HEK293 (cell line): ENCODE measurements around the gene CTSO.

Experiments
- HOXC10 ChIP-seq: sonication (generic); formaldehyde crosslinking; IDR thresholded peaks from 2 replicates; pipeline ENCODE4 v1.8.1; 2023; ENCODE audit warnings: mild to moderate bottlenecking, missing genetic modification reagents
- SETDB1 ChIP-seq: IDR thresholded peaks from one replicate; pipeline ENCODE4 v1.6.1; 2017; ENCODE audit warnings: mild to moderate bottlenecking, low read length, moderate library complexity, mixed read lengths; ENCODE audit not compliant: insufficient read length
- WT1 ChIP-seq: fragments of 450-650 bp; formaldehyde crosslinking; IDR thresholded peaks from 2 replicates; pipeline ENCODE4 v1.5.1; 2016; ENCODE audit warnings: missing biosample characterization, missing genetic modification characterization
- YY1 ChIP-seq: fragments of 450-650 bp; formaldehyde crosslinking; IDR thresholded peaks from 2 replicates; pipeline ENCODE4 v1.5.1; 2018; ENCODE audit warnings: missing biosample characterization, missing genetic modification characterization
- ZBTB21 ChIP-seq: fragments of 450-650 bp; formaldehyde crosslinking; IDR thresholded peaks from 2 replicates; pipeline ENCODE4 v1.5.1; 2017; ENCODE audit warnings: missing biosample characterization, missing genetic modification characterization
- ZNF114 ChIP-seq: fragments of 450-650 bp; formaldehyde crosslinking; IDR thresholded peaks from 2 replicates; pipeline ENCODE4 v1.5.0; 2017; ENCODE audit warnings: missing biosample characterization, missing genetic modification characterization
- ZNF274 ChIP-seq, 2 experiments: fragments of 200-500 bp in 1 of 2; fragments of 450-650 bp in 1 of 2; sonication (Bioruptor generic) in 1 of 2; formaldehyde crosslinking in 1 of 2; IDR thresholded peaks; 2 replicates each; pipeline versions ENCODE4 v1.5.1 to v1.6.1; 2014 to 2016; ENCODE audit warnings: borderline replicate concordance in 1 of 2, inconsistent platforms in 1 of 2, low read length in 1 of 2, missing biosample characterization in 1 of 2, missing genetic modification characterization in 1 of 2
- ZNF404 ChIP-seq: fragments of 450-650 bp; formaldehyde crosslinking; IDR thresholded peaks from 2 replicates; pipeline ENCODE4 v1.5.1; 2017; ENCODE audit warnings: missing biosample characterization, missing genetic modification characterization
- ZNF558 ChIP-seq: fragments of 450-650 bp; formaldehyde crosslinking; IDR thresholded peaks from 2 replicates; pipeline ENCODE4 v1.5.1; 2016; ENCODE audit warnings: missing biosample characterization, missing genetic modification characterization
- TF ChIP-seq, protein P1 (sequence below): fragments of 450-650 bp; formaldehyde crosslinking; IDR thresholded peaks from 2 replicates; pipeline ENCODE4 v1.5.1; 2016; ENCODE audit warnings: missing biosample characterization, missing genetic modification characterization
- TF ChIP-seq, protein P2 (sequence below): fragments of 450-650 bp; formaldehyde crosslinking; IDR thresholded peaks from 2 replicates; pipeline ENCODE4 v1.5.1; 2017; ENCODE audit warnings: missing biosample characterization, missing genetic modification characterization
- TF ChIP-seq, protein P3 (sequence below): fragments of 450-650 bp; formaldehyde crosslinking; IDR thresholded peaks from 2 replicates; pipeline ENCODE4 v1.5.1; 2016; ENCODE audit warnings: missing biosample characterization, missing genetic modification characterization
- TF ChIP-seq, protein P4 (sequence below): fragments of 450-650 bp; formaldehyde crosslinking; IDR thresholded peaks from 2 replicates; pipeline ENCODE4 v1.5.1; 2016; ENCODE audit warnings: missing biosample characterization, missing genetic modification characterization
- TF ChIP-seq, protein P5 (sequence below): fragments of 450-650 bp; formaldehyde crosslinking; optimal IDR thresholded peaks from 2 replicates; pipeline ENCODE3; 2016; ENCODE audit warnings: missing biosample characterization, mild to moderate bottlenecking, missing genetic modification characterization

DNA sequence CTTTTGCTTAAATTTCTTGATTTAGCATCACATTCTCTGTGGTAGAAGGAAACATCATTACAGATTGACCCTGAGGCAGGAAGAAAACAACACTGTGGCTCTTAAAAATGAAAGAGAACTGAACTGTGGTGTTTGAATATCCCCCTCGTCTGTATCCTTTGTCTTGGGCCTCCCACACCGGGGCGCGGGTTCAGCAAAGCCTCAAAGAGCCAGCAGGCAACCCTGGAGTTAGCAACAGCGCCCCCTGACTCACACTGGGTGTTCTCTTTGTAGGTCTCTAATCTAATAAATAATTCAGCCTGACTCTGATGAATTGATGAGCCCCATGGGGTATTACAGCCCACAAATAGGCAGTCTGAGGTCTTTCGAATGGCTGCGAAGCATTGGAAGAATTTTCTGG lies 46.1 kb upstream of the CTSO start:
- TF ChIP-seq ZBTB21 (tag by site-specific recombination) (no peak), ZNF274 (IDR thresholded peaks at IDR 0.05; ENCODE audit: low read length) (no peak), ZNF274 (tag by site-specific recombination; IDR thresholded peaks at IDR 0.05; ENCODE audit: borderline replicate concordance) (no peak), ZNF558 (tag by site-specific recombination) (no peak), SETDB1 (no peak), ZNF404 (tag by site-specific recombination) (no peak), YY1 (tag by site-specific recombination) (no peak), ZNF114 (no peak), HOXC10 (CRISPR knock-in tag) (no peak), WT1 (tag by site-specific recombination) (no peak)
- TF ChIP-seq, protein P1, sequence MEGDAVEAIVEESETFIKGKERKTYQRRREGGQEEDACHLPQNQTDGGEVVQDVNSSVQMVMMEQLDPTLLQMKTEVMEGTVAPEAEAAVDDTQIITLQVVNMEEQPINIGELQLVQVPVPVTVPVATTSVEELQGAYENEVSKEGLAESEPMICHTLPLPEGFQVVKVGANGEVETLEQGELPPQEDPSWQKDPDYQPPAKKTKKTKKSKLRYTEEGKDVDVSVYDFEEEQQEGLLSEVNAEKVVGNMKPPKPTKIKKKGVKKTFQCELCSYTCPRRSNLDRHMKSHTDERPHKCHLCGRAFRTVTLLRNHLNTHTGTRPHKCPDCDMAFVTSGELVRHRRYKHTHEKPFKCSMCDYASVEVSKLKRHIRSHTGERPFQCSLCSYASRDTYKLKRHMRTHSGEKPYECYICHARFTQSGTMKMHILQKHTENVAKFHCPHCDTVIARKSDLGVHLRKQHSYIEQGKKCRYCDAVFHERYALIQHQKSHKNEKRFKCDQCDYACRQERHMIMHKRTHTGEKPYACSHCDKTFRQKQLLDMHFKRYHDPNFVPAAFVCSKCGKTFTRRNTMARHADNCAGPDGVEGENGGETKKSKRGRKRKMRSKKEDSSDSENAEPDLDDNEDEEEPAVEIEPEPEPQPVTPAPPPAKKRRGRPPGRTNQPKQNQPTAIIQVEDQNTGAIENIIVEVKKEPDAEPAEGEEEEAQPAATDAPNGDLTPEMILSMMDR, result no peak
- TF ChIP-seq, protein P2, sequence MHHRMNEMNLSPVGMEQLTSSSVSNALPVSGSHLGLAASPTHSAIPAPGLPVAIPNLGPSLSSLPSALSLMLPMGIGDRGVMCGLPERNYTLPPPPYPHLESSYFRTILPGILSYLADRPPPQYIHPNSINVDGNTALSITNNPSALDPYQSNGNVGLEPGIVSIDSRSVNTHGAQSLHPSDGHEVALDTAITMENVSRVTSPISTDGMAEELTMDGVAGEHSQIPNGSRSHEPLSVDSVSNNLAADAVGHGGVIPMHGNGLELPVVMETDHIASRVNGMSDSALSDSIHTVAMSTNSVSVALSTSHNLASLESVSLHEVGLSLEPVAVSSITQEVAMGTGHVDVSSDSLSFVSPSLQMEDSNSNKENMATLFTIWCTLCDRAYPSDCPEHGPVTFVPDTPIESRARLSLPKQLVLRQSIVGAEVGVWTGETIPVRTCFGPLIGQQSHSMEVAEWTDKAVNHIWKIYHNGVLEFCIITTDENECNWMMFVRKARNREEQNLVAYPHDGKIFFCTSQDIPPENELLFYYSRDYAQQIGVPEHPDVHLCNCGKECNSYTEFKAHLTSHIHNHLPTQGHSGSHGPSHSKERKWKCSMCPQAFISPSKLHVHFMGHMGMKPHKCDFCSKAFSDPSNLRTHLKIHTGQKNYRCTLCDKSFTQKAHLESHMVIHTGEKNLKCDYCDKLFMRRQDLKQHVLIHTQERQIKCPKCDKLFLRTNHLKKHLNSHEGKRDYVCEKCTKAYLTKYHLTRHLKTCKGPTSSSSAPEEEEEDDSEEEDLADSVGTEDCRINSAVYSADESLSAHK, result no peak
- TF ChIP-seq, protein P3, sequence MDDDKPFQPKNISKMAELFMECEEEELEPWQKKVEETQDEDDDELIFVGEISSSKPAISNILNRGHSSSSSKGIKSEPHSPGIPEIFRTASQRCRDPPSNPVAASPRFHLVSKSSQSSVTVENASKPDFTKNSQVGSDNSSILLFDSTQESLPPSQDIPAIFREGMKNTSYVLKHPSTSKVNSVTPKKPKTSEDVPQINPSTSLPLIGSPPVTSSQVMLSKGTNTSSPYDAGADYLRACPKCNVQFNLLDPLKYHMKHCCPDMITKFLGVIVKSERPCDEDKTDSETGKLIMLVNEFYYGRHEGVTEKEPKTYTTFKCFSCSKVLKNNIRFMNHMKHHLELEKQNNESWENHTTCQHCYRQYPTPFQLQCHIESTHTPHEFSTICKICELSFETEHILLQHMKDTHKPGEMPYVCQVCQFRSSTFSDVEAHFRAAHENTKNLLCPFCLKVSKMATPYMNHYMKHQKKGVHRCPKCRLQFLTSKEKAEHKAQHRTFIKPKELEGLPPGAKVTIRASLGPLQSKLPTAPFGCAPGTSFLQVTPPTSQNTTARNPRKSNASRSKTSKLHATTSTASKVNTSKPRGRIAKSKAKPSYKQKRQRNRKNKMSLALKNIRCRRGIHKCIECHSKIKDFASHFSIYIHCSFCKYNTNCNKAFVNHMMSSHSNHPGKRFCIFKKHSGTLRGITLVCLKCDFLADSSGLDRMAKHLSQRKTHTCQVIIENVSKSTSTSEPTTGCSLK, result no peak
- TF ChIP-seq, protein P4, sequence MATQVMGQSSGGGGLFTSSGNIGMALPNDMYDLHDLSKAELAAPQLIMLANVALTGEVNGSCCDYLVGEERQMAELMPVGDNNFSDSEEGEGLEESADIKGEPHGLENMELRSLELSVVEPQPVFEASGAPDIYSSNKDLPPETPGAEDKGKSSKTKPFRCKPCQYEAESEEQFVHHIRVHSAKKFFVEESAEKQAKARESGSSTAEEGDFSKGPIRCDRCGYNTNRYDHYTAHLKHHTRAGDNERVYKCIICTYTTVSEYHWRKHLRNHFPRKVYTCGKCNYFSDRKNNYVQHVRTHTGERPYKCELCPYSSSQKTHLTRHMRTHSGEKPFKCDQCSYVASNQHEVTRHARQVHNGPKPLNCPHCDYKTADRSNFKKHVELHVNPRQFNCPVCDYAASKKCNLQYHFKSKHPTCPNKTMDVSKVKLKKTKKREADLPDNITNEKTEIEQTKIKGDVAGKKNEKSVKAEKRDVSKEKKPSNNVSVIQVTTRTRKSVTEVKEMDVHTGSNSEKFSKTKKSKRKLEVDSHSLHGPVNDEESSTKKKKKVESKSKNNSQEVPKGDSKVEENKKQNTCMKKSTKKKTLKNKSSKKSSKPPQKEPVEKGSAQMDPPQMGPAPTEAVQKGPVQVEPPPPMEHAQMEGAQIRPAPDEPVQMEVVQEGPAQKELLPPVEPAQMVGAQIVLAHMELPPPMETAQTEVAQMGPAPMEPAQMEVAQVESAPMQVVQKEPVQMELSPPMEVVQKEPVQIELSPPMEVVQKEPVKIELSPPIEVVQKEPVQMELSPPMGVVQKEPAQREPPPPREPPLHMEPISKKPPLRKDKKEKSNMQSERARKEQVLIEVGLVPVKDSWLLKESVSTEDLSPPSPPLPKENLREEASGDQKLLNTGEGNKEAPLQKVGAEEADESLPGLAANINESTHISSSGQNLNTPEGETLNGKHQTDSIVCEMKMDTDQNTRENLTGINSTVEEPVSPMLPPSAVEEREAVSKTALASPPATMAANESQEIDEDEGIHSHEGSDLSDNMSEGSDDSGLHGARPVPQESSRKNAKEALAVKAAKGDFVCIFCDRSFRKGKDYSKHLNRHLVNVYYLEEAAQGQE, result no peak
- TF ChIP-seq, protein P5, sequence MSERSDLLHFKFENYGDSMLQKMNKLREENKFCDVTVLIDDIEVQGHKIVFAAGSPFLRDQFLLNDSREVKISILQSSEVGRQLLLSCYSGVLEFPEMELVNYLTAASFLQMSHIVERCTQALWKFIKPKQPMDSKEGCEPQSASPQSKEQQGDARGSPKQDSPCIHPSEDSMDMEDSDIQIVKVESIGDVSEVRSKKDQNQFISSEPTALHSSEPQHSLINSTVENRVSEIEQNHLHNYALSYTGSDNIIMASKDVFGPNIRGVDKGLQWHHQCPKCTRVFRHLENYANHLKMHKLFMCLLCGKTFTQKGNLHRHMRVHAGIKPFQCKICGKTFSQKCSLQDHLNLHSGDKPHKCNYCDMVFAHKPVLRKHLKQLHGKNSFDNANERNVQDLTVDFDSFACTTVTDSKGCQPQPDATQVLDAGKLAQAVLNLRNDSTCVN (tag by site-specific recombination), result no peak
